GM23248 (cell line): ENCODE data around the gene POLR3A.

Experiments
- EZH2 ChIP-seq: fragments of 200-600 bp; sonication (generic); IDR thresholded peaks from 2 replicates; pipeline ENCODE4 v1.6.1; 2018; ENCODE audit warnings: antibody characterized with exemption, mild to moderate bottlenecking; ENCODE audit not compliant: insufficient read depth, poor library complexity, severe bottlenecking
- EZH2phosphoT487 ChIP-seq: fragments of 200-600 bp; sonication (generic); IDR thresholded peaks from 2 replicates; pipeline ENCODE4 v1.6.1; 2018; ENCODE audit warnings: antibody characterized with exemption, moderate library complexity, mild to moderate bottlenecking, low read depth; ENCODE audit not compliant: insufficient read depth

- TF ChIP-seq EZH2 (no peak), EZH2phosphoT487 (no peak)
These were observed 9.7 kb upstream of the POLR3A start for GRCh38 chr10:78038791-78039547.
